SU-DHL-6 (cell line): ENCODE measurements around the gene PFKFB2.

Source experiments
- CTCF ChIP-seq: fragments of 200-600 bp; sonication (generic); IDR thresholded peaks from one replicate; pipeline ENCODE4 v1.5.1; 2017; ENCODE audit warnings: antibody characterized with exemption, mild to moderate bottlenecking, low read length, moderate library complexity; ENCODE audit not compliant: insufficient read depth, poor library complexity, severe bottlenecking
- EZH2phosphoT487 ChIP-seq: fragments of 200-600 bp; sonication (generic), shearing (Covaris generic); conservative IDR thresholded peaks from 2 replicates; pipeline ENCODE4 v1.6.1; 2018; ENCODE audit warnings: mild to moderate bottlenecking, antibody characterized with exemption, low read length, moderate library complexity, mixed read lengths

GRCh38 chr1:207070811-207071210 lies 17.7 kb downstream of the PFKFB2 start:
- TF ChIP-seq CTCF (no peak), EZH2phosphoT487 (no peak)
